NT2/D1 (cell line): ENCODE results near the gene SIGLEC1.

Experiments used
- SUZ12 ChIP-seq: IDR thresholded peaks from 2 replicates; pipeline ENCODE4 v1.6.1; 2011; ENCODE audit not compliant: insufficient read length, insufficient read depth; ENCODE audit errors: extremely low read depth
- ZNF274 ChIP-seq: IDR thresholded peaks from 2 replicates; pipeline ENCODE4 v1.6.1; 2011; ENCODE audit warnings: mild to moderate bottlenecking, low read depth, low read length

DNA sequence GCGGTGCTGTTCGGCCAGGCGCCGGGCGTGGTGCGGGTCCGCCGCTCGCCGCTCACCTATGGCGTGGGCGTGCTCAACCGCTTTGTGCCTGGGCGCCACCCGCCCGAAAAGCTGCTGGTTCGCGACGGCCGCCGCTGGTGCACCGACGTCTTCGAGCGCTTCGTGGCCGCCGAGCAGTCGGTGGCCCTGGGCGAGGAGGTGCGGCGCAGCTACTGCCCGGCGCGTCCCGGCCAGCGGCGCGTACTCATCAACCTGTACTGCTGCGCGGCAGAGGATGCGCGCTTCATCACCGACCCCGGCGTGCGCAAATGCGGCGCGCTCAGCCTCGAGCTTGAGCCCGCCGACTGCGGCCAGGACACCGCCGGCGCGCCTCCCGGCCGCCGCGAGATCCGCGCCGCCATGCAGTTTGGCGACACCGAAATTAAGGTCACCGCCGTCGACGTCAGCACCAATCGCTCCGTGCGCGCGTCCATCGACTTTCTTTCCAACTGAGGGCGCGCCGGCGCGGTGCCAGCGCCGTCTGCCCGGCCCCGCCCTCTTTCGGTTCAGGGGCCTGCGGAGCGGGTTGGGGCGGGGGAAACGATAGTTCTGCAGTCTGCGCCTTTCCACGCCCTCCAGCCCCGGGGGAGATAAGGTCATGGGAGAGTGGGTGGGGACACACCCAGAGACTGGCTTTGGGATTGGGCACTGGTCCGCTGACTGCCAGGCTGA, 39.4 kb upstream of the SIGLEC1 start:
- no peak for TF ChIP-seq ZNF274
- no peak for TF ChIP-seq SUZ12
